Pons (tissue), 1 donor: ENCODE measurements around the gene PIGT.

Experiments
- DNase-seq: peaks from one replicate; pipeline ENCODE4 v3.0.0-alpha.2; 2016; ENCODE audit warnings: low spot score

The PIGT gene

DNA sequence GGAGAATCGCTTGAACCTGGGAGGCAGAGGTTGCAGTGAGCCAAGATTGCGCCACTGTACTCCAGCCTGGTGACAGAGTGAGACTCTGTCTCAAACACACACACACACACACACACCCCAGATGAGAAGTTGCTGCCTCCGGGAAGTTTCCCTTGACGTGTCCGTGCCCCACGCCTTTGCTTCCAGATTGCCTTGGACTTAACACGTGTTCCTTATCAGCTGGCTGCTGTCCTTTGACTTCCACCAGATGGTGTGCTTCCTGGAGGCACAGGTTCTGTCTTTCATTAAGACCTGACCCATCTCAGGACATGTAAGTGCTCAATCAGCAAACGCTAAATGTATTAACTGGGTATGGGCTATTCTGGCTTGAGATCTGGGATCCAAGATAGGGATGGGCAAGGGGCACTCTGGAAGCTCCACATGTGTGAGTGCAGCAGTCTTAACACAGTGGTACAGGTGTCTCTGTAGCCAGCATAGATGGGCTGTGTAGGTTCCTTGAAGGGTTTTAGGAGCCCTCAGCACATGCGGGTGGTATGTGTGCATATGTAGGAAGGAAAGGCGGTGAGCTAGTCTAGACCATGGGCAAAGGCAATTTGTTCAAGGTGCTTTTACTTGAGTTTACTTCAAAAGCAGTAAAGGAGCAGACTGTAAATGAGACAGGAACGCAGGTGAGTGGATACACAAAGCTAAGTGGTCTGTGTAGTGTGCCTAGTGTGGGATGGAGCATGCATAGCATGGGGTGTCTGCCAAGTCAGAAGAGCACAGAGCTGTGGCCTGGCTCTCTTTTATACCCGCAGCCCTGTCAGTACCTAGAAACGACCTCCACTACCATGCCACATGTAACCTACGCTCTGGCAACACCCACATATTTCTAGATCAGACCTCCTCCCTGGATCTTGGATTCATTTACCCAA, 11.6 kb downstream of the PIGT start:
- no peak for DNase-seq

DNA sequence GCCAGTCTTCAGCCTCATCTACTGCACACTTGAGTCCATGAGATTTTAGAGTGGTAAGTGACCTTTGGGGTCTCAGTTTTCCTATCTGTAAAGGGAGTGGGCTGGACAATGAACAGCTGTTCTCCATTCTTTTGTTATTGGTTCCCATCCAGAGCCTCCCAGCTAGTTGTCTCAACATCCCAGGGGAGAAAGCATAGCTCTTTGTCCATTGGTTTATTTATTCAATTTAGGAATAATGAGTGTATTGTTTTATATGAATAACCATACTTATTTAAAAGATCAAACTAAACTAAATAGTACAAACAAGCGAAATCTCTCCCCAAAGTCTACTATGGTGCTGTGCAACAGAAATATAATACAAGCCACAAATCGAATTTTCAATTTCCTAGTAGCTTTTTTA, 13.7 kb downstream of the PIGT start:
- DNase-seq = peak; percentile 97

DNA sequence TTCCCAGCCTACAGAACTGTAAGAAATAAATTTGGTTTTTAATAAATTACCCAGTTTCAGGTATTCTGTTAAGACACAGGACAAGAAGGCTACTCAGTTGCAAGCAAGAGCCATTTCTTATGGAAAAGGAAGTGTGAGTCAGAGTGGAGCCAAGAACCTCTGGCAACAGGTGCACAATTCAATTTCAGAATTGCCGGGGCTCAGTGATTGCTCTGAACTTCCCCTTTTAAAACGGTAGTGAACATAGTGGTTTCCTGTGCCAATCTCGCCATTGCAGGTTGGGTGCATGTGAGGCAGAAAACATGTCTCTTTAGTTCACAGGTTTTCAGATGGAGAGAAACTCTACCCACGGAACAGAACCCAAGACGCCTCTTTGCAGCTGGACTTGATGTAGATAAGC, 16.4 kb downstream of the PIGT start:
- no peak for DNase-seq

DNA sequence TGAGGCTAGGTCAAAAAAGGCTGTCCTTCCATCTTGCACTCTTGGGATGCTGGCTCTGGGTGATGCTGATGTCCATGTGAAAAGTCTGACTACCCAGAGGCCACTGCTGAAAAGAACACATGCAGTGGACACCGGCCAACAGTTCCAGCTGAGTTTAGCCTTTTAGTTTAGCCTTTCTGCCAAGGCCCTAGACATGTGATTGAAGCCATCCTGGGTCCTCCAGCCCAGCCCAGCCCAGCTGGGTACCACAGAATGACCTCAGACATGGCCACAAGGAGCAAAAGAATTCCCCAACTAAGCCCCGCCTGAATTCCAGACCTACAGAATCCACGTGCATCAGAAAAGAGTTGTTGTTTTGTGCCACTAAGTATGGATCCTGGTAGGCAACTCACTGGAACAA, 17.4 kb downstream of the PIGT start:
- peak; percentile 97 for DNase-seq

DNA sequence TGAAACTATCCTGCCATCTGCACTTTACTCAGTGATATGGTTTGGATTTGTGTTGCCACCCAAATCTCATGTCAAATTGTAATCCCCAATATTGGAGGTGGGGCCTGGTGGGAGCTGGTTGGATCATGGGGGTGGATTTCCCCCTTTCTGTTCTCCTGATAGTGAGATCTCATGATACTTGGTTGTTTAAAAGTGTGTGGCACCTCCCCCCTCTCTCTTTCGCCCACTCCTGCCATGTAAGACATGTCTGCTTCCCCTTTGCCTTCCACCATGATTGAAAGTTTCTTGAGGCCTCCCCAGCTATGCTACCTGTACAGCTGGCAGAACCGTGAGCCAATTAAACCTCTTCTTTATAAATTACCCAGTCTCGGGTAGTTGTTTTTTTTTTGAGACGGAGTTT, 18.0 kb downstream of the PIGT start:
- no peak for DNase-seq

DNA sequence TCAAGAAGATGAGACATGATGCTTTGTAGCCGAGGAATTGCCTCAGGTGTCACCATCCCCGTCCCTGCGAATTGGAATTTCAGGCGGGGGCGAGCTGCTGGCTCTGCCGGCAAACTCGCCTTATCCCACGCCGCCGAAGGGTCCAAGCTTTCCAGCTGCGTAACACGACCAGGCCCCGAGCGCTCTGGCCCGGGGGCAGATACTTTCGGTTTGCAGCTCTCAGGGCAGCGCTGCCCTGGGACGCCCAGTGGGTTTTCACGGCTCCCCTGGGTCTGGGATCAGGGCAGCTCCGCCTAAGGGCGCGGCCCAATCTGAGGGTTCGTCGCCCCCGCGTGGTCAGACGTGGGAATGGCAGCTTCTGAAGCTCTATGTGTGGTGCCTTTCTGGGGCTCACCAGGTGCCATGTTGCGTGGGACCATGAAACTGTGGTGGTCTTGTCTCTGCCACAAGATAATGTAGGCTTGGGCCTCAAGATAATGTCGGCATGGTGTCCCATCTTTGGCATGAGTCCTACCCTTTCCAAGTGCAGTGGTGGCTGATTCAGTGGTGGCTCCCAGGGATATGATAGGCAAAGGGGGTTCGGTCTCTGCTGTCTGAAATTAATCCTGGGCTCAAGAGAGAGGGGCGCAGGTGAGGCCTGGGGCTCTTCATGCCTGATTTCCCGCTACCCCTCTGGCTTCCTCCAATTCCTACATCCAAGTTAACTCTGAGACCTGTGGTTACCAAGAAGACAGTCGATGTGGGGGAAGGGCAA, 21.0 kb downstream of the PIGT start:
- DNase-seq = peak; percentile 91

DNA sequence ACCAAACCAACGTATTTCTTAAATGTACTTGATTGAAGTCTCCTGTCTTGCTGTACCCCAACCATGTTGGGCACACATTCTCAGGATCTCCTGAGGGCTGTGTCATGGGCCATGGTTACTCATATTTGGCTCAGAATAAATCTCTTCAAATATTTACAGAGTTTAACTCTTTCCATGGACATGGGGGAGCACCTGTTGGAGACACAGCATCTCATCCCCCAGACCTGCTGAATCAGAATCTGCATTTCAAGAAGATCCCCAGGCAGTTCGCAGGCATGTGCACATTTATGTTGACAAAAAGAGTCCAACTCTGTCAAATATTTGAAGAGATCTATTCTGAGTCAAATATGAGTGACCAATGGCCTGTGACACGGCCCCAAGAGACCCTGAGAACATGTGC, 24.5 kb downstream of the PIGT start:
- DNase-seq = no peak

DNA sequence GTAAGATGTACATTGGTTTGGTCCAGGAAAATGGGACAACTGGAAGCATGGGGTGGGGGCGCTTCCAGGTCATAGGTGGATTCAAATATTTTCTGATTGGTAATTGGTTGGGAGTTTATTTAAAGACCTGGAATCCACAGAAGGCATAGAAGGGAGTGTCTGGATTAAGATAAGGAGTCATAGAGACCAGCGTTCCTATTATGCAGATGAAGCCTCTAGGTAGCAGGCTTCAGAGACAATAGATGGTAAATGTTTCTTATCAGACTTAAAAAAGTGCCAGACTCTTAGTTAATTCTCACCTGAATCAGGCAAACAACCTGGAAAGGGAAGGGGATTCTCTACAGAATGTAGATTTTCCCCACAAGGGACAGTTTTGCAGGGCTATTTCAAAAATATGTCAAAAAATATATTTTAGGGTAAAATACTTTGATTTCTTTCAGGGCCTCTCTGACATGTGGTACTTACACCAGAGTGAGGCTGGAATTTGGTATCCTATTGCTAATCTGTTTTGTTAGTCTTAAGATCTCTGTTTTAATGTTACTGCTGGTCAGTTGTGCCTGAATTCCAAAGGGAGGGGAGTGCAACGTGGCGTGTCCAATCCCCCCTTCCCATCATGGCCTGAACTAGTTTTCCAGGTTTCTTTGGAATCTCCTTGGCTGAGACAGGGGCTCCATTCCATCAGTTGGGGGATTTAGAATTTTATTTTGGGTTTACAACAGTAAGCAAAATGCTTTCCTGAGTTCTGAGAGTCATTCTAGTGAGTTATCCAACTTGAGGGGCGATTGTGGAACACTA, 25.1 kb downstream of the PIGT start:
- no peak for DNase-seq

DNA sequence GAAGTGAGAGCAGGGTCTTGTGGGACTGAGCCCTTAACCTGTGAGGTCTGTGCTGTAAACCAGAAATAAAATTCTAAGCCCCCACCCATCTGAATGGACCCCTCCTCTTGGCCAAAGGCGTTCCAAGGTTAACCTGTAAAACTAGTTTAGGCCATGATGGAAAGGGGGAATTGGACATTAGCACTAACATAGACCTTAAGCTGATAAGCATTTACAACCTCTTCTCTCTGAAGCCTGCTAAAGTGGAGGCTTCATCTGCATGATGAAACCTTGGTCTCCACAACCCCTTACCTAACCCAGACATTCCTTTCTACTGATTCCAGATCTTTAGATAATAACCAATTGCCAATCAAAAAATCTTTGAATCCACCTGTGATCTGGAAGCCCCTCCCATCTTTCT, 25.8 kb downstream of the PIGT start:
- DNase-seq = no peak

DNA sequence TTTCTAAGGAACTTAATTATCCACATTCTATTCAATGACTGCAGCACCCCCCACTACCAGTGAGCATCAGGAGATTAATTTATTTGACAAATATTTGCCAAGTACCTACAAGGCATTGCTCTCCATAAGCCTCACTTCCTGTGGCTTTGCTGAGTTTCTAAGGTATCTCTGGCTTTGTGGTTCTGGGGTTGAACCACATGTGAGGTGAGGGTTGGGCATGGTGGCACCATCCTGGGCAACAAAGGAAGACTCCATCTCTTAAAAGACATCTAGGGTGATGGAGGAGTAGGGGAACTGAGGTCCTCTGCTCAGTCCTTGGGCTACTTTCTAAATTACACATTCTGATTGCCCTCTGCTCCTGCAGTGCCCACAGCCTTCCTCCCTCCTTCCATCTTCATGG, 28.1 kb downstream of the PIGT start:
- no peak for DNase-seq

DNA sequence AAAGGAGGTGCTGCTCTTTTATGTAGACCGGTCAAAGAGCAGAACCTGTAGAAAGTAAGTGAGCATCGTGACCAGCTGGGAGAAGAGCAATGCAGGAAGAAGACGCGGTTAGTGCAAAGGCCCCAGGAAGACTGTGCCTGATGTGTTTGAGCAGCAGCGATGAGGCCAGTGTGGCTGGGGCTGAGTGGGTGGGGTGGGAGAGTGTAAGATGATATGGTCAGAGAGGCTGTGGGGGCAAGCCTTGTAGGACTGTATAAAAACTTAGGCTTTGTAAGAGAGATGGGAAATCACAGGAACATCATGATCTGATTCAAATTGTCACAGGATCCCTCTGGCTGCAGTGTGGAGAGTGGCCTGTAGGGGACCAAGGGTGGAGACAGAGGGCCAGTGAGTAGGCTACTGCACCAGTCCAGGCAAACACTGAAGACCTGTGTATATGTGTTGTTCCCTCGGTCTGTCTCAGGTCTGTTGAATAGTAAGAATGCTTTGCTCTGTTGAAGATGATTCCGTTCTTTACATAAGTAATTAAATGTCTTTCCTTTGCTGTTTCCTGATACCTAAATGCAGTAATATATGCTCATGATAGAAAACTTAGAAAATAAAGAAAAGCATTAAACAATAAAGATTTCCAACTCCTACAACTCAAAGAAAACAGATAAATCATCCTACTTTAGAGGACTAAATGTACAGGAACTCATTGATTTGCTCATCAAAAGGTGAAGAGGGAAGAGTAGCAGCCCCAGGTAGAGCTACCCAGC, 30.0 kb downstream of the PIGT start:
- DNase-seq = no peak

DNA sequence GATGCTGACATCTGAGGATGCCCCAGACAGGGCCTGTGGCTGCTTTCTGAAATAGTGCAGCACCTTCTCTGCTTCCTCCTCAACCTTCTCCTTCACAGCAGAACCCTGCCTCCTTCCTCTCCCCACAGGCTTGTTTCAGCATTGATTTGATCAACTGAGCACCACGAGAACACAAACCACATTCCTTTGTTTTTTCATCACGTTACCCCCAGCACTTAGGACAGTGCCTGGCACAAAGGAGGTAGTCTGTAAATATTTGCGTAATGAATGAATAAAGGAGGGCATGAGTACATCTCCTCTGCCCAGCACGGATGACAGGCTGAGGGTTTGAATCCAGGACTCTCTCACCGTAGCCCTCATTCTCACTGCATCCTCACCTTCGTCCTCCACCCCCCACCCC, 32.3 kb downstream of the PIGT start:
- no peak for DNase-seq

DNA sequence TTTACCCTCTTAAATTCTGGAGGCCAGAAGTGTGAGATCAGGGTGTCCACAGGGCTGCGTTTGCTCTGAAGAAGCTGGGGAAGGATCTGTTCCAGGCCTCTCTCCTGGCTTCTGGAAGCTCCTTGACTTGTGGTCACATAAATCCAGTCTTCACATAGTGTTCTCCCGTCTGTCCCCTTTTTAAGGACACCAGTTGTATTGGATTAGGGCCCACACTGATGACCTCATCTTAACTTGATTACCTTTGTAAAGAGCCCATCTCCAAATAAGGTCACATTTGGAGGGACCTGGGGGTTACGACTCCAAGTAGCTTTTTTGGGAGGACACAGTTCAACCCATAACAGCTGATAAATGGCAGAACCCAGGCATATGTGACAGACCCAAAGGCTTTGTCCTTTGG, 33.6 kb downstream of the PIGT start:
- no peak for DNase-seq

DNA sequence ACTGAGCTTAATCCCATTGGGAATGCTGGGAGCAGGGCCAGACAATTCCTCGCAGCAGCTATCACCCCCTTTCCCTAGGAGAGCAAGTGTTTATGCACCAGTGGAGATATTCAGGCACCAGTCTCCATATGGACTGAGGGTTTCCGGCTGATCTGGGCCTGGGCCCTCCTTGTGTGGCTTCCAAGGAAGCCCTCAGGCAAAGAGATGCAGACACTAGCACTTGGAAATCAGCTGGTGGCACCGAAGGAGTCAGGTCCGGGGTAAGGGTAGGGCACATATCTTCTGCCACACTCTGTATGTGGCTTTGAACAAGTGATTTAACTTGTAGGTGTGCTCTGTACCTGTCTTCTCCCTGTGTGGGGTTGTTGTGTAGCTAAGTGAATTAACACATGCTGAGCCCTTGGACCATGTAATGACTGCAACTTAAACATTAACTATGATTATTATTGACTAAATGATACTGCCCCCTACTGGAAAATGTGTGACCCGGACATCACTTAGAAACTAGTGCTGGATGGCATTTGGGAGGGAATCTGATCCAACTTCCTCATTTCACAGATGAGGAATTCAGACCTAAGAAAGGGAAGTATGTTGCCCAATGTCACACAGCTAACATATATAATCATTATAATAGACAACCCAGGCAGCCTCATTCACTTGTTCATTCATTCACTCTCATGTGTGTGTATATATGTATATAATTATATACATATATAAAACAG, 34.3 kb downstream of the PIGT start:
- DNase-seq = peak; percentile 77

DNA sequence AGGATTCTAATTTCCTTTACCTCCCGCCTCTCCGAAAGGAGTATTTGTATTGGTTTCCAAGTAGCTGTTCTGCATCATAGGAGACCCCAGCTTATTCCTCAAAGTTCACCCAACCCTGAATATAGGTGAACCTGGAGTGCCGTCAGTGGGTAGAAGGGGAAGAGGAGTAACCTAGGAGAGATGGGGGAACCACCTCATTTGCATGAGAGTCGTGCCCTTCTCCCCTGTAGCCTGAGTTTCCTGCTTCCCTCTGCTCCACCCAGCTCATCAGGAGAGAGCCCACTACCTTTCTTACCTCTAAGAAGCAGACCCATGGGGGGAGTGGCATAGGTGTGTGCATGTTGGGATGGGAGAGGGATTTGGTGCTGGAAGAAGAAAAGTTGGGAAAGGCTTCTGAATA, 36.3 kb downstream of the PIGT start:
- no peak for DNase-seq

DNA sequence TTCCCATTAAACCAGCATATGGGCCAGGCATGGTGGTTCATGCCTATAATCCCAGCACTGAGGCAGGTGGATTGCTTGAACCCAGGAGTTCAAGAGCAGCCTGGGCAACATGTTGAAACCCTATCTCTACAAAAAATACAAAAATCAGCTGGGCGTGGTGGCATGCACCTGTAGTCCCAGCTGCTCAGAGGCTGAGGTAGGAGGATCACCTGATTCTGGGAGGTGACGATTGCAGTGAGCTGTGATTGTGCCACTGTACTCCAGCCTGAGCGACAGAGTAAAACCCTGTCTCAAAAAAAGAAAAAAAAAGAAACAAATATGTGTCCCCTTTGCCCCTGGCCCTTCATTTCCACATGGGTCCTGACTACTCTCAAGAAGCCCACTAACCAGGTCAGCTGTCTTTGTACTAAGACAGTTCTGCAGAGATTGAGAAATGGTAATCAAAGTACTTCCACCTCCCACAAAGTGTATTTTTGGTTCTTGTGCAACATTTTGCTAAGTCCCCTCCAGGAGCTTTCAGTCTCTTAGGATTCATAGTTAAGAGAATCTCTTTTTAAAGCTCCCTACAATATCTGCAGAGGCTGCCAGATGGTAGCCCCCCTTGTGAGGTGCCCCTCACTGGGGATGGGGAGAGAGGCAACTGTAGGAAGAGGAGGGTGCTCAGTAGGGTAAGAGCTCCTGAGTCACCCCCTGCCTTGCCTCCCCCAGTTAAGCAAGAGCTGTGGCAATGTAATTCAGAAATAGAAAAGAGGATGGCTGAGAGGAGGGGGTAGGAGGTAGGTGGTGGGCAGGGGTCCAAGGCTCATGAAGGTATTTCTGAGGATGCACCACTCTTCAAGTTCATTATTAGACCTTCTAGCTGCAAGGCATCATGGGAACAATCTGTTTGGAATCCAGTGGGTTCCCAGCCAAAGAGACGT, 37.1 kb downstream of the PIGT start:
- no peak for DNase-seq

DNA sequence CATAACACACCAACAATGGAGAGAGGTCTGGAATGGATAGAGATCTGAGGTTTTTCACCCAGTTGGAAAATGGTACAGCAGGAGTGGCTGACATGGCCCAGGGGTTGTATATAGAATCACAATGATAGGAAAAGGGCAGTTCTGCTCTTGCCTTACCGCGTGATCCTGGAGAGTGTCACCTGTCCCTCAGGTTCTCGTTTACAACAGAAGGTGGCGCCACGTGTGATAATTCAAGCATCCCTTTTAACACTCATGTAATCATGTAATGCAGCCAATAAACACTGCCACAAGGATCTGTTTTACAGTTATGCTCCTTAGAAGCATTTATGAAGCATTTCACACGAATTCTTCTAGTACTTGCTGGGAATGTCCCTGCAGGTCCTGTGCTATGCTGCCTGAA, 40.7 kb downstream of the PIGT start:
- DNase-seq = no peak

DNA sequence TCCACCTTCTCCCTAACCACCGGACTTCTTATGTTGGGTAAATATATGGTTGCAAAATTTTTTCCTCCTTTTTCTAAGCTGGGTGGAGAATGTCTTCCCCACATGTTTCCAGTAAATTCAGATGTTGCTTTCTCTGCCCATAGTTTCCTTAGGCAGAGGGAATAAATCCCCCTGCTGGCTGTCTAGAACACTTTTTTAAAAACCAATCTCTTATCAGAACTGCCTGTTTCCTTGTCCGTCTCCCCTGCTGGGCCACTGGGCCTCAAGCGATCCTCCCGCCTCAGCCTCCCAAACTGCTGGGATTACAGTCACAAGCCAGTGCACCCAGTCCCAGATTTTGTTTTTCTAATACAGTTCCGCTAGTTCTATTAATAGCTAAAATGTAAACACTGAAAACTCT, 43.7 kb downstream of the PIGT start:
- no peak for DNase-seq

DNA sequence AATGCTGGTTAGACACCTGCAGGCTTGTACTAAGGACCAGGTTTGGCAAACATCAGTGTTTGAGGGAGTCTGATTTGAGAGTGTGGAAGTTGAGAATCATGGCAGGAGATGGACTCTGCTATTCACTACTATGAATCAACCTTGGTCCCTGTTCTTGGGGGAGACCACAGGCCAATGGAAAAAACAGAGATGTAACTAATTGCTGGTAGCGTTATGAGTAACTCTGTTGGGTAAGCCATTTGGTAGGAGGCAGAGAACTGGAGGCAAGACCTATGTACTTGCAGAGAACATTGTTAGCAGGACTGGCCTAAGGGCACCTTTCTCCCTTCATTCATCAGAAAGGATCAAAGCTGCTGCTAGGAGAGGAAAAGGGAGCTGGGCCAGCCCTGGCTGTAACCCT, 45.3 kb downstream of the PIGT start:
- DNase-seq = no peak
